Measurements from ENCODE around the gene AGPAT2. TPM values are rescaled to one million over a fixed set of nuclear protein-coding genes. Genes with fewer than 3 reads are reported as not detected.

AGPAT2 gene
- total RNA-seq, 4 donors from 2014 or later: 300 to 1,989 (median 392) TPM

GRCh38 chr9:136659861-136660784, 27.1 kb downstream of the AGPAT2 start:
- no peak for TF ChIP-seq CTCF (IDR thresholded peaks at IDR 0.05; ENCODE audit: low read depth)

GRCh38 chr9:136658849-136659535, 28.3 kb downstream of the AGPAT2 start:
- TF ChIP-seq CTCF (IDR thresholded peaks at IDR 0.05; ENCODE audit: low read depth): no peak

GRCh38 chr9:136657974-136658848, 29.0 kb downstream of the AGPAT2 start:
- no peak for TF ChIP-seq CTCF (IDR thresholded peaks at IDR 0.05; ENCODE audit: low read depth)

- no peak for TF ChIP-seq CTCF (IDR thresholded peaks at IDR 0.05; ENCODE audit: low read depth)
These were observed 30.3 kb downstream of the AGPAT2 start for GRCh38 chr9:136656795-136657611.

- no peak for TF ChIP-seq CTCF (IDR thresholded peaks at IDR 0.05; ENCODE audit: low read depth)
These were observed 31.0 kb downstream of the AGPAT2 start for GRCh38 chr9:136656183-136656738.

- no peak for TF ChIP-seq CTCF (IDR thresholded peaks at IDR 0.05; ENCODE audit: low read depth)
These were observed 31.6 kb downstream of the AGPAT2 start for GRCh38 chr9:136655536-136656182.

All from subcutaneous adipose tissue (tissue), 4 donors.